Progenitor cell of endocrine pancreas (in vitro differentiated cells): ENCODE results near the gene AAMDC. TPM values are rescaled to one million over a fixed set of nuclear protein-coding genes. Genes with fewer than 3 reads are reported as not detected.
A peak's percentile ranks its signal among the peaks of the same experiment; 100 is the strongest.
"Not testable (repeated sequence)": the region's sequence is repeated elsewhere in the genome, so short reads cannot be mapped to it uniquely, and the experiment has no call there.

ENCODE experiments used
- DNase-seq: peaks from one replicate; pipeline ENCODE4 v3.0.0; 2021; ENCODE audit warnings: low spot score; ENCODE audit not compliant: unreplicated experiment
- H3K27ac Mint-ChIP-seq: 2 replicates; pipeline ENCODE4 v1.8.0; 2021; ENCODE audit warnings: mild to moderate bottlenecking, moderate library complexity, mixed read lengths
- H3K27me3 Mint-ChIP-seq: 2 replicates; pipeline ENCODE4 v1.8.0; 2021; ENCODE audit warnings: mixed read lengths
- H3K36me3 Mint-ChIP-seq: 2 replicates; pipeline ENCODE4 v1.8.0; 2022; ENCODE audit warnings: mixed read lengths; ENCODE audit not compliant: insufficient read depth
- H3K4me1 Mint-ChIP-seq: 2 replicates; pipeline ENCODE4 v1.8.0; 2021; ENCODE audit warnings: low read depth, mixed read lengths
- H3K4me3 Mint-ChIP-seq: 2 replicates; pipeline ENCODE4 v1.8.0; 2021; ENCODE audit warnings: low read depth, mild to moderate bottlenecking, moderate library complexity, mixed read lengths
- H3K9me3 Mint-ChIP-seq: 2 replicates; pipeline ENCODE4 v1.8.0; 2021; ENCODE audit warnings: low read depth, mixed read lengths
- total RNA-seq: library from RNA; stranded (reverse); gene quantifications from 2 replicates; pipeline ENCODE4 v1.2.1, GENCODE V29; 2021
- TF ChIP-seq, protein P1 (sequence below): fragments of 200-600 bp; sonication (generic); IDR thresholded peaks from one replicate; pipeline ENCODE4 v1.5.0; 2021; ENCODE audit warnings: antibody characterized with exemption, mild to moderate bottlenecking; ENCODE audit not compliant: unreplicated experiment

The AAMDC gene
- total RNA-seq, 1 donor from 2014 or later: 20.4 TPM

- TF ChIP-seq, protein P1, sequence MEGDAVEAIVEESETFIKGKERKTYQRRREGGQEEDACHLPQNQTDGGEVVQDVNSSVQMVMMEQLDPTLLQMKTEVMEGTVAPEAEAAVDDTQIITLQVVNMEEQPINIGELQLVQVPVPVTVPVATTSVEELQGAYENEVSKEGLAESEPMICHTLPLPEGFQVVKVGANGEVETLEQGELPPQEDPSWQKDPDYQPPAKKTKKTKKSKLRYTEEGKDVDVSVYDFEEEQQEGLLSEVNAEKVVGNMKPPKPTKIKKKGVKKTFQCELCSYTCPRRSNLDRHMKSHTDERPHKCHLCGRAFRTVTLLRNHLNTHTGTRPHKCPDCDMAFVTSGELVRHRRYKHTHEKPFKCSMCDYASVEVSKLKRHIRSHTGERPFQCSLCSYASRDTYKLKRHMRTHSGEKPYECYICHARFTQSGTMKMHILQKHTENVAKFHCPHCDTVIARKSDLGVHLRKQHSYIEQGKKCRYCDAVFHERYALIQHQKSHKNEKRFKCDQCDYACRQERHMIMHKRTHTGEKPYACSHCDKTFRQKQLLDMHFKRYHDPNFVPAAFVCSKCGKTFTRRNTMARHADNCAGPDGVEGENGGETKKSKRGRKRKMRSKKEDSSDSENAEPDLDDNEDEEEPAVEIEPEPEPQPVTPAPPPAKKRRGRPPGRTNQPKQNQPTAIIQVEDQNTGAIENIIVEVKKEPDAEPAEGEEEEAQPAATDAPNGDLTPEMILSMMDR: peak; percentile 18
- peaks cover 13% of the 10 kb centered on the region for H3K4me1 Mint-ChIP-seq
- H3K36me3 Mint-ChIP-seq: peaks cover 5% of the 10 kb centered on the region
- peaks cover 6% of the 10 kb centered on the region for H3K9me3 Mint-ChIP-seq
- H3K27me3 Mint-ChIP-seq: no peaks in the 10 kb centered on the region
- peak overlapping the region; percentile 96 for H3K4me3 Mint-ChIP-seq
- peak overlapping the region; percentile 92 for H3K27ac Mint-ChIP-seq
- DNase-seq: peak; percentile 55
Observed at GRCh38 chr11:77819411-77819920, 1.5 kb upstream of the AAMDC start.

GRCh38 chr11:77819921-77820564, 901 bp upstream of the AAMDC start:
- peak overlapping the region; percentile 99 for H3K27ac Mint-ChIP-seq
- H3K27me3 Mint-ChIP-seq: no peaks in the 10 kb centered on the region
- TF ChIP-seq, protein P1: no peak
- H3K4me1 Mint-ChIP-seq: peaks cover 13% of the 10 kb centered on the region
- peak overlapping the region; percentile 96 for H3K4me3 Mint-ChIP-seq
- peaks cover 3% of the 10 kb centered on the region for H3K9me3 Mint-ChIP-seq
- peak; percentile 51 for DNase-seq
- peaks cover 1% of the 10 kb centered on the region for H3K36me3 Mint-ChIP-seq

GRCh38 chr11:77821349-77821851, 456 bp downstream of the AAMDC start:
- H3K4me1 Mint-ChIP-seq: peaks cover 13% of the 10 kb centered on the region
- H3K27ac Mint-ChIP-seq: peak overlapping the region; percentile 99
- TF ChIP-seq, protein P1: no peak
- peaks cover under 1% of the 10 kb centered on the region for H3K36me3 Mint-ChIP-seq
- DNase-seq: no peak
- H3K9me3 Mint-ChIP-seq: no peaks in the 10 kb centered on the region
- peak overlapping the region; percentile 96 for H3K4me3 Mint-ChIP-seq
- no peaks in the 10 kb centered on the region for H3K27me3 Mint-ChIP-seq

DNA sequence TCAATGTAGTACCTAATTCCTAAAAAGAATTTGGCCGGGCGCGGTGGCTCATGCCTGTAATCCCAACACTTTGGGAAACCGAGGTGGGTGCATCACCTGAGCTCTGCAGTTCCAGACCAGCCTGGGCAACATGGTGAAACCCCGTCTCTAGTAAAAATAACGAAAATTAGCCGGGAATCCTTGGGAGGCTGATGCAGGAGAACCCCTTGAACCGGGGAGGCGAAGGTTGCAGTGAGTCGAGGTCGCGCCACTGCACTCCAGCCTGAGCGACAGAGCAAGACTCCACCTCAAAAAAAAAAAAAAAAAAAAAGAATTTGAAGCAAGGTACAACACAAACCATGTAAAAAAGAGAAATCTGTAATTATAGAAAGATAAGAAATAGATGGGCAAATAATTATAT, 1.2 kb downstream of the AAMDC start:
- not testable (repeated sequence) for H3K27me3 Mint-ChIP-seq, H3K36me3 Mint-ChIP-seq, H3K4me3 Mint-ChIP-seq

DNA sequence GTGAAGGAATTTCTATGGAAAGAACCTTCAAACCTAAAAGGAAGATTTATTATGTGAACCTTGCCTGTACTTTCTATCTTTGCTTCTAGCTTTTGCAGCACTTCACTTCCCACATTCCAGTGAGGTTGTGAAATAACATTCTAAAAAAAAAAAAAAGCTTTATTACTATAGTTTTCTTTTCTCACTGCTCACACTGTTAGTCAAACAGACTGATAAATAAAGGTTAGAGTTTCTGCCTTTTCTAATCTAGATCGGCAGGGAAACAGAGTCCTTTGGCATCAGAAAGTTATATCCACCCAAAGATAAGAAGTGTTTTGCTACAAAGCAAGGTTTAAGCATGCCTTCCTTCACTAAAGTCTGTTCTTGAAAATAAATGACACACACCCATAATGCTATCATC, 2.8 kb downstream of the AAMDC start:
- H3K27me3 Mint-ChIP-seq: no peaks in the 10 kb centered on the region
- peaks cover 2% of the 10 kb centered on the region for H3K36me3 Mint-ChIP-seq
- no peak for DNase-seq
- H3K4me3 Mint-ChIP-seq: no peak overlapping the region
- TF ChIP-seq, protein P1: no peak
- H3K4me1 Mint-ChIP-seq: peaks cover 11% of the 10 kb centered on the region
- no peak overlapping the region for H3K27ac Mint-ChIP-seq
- H3K9me3 Mint-ChIP-seq: no peaks in the 10 kb centered on the region

More for the DNA sequence above, 1.2 kb downstream of the AAMDC start:
- H3K9me3 Mint-ChIP-seq, DNase-seq, H3K27ac Mint-ChIP-seq: not testable (repeated sequence)
- H3K4me1 Mint-ChIP-seq: peaks cover 13% of the 10 kb centered on the region

- DNase-seq: no peak
- H3K27me3 Mint-ChIP-seq: no peaks in the 10 kb centered on the region
- H3K4me1 Mint-ChIP-seq: peaks cover 2% of the 10 kb centered on the region
- TF ChIP-seq, protein P1: no peak
- no peak overlapping the region for H3K4me3 Mint-ChIP-seq
- no peak overlapping the region for H3K27ac Mint-ChIP-seq
- H3K9me3 Mint-ChIP-seq: peaks cover 13% of the 10 kb centered on the region
- peaks cover 15% of the 10 kb centered on the region for H3K36me3 Mint-ChIP-seq
Observed at GRCh38 chr11:77828926-77829325, 8.0 kb downstream of the AAMDC start.
